ENCODE results near the gene CHST3.

The CHST3 gene

DNA sequence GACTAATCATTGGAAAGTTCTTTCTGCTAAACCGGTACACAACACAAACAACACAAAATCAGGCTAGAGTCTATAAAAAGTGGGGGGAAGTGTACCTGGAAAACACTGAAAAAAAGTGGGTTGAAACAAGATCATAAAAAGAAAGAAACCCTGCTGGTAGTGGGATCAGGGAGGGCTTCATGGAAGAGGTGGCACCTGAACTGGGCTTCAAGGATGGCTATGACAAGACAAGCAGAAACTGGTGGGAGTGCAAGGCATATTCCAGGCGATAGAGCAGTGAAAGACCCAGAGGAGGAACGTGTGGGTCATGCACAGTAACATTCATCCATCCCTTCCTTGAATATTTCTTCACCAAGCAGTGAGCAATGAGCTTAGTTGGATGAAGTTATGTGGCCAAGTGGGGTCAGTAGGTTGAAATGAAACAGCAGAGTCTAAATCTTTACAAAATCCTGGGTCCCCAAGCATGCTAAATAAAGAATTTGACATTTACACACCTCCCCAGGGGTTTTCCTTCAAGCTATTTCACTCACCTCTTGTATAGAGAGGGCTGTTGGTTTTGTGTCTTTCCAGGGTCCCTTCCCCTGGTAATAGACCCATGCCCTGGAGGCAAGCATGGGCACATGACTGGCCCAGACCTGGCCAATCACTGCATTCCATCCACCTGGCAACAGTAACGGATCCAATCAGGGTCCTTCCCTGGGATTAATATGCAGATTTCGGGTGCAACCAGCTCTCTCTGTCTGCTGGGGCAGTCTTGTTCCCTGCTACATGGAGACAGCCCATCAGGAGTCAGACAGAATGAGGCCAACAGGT, 86.0 kb downstream of the CHST3 start:
- H3K4me1 ChIP-seq (ENCODE audit: insufficient read depth, low read length): no peaks in the 10 kb centered on the region
- H3K27me3 ChIP-seq (ENCODE audit: insufficient read depth, low read length): no peaks in the 10 kb centered on the region
- H3K9me3 ChIP-seq (ENCODE audit: low read length): peaks cover 2% of the 10 kb centered on the region
- H2AFZ ChIP-seq (ENCODE audit: low read depth, low read length): no peak overlapping the region
- H3K4me3 ChIP-seq (ENCODE audit: low read length): no peak overlapping the region
- no peaks in the 10 kb centered on the region for H3K36me3 ChIP-seq (ENCODE audit: insufficient read depth, low read length)

GRCh38 chr10:72050873-72051272, 86.7 kb downstream of the CHST3 start:
- peaks cover 2% of the 10 kb centered on the region for H3K9me3 ChIP-seq (ENCODE audit: low read length)
- H3K4me3 ChIP-seq (ENCODE audit: low read length): no peak overlapping the region
- H3K36me3 ChIP-seq (ENCODE audit: insufficient read depth, low read length): no peaks in the 10 kb centered on the region
- no peaks in the 10 kb centered on the region for H3K27me3 ChIP-seq (ENCODE audit: insufficient read depth, low read length)
- H3K4me1 ChIP-seq (ENCODE audit: insufficient read depth, low read length): no peaks in the 10 kb centered on the region
- H2AFZ ChIP-seq (ENCODE audit: low read depth, low read length): no peak overlapping the region

DNA sequence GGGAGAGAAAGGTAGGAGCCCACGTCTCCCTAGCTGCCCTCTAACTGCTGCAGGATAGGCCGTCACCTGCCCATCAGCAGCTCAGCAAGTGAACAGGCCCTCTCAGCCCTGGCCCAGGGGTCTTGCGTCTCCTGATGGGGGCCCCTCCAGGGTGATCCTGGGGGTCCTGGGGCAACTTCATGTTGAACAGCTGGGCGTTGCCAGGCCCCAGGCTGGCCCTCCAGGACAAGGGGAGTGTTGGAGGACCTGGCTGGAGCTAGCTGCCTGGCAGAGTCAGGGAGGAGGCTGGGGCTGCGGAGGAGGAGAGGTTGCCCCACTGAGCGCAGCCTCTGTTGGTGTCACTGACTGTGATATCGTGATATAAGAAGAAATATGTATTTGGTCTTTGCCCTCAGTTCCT, 89.5 kb downstream of the CHST3 start:
- no peaks in the 10 kb centered on the region for H3K4me1 ChIP-seq (ENCODE audit: insufficient read depth, low read length)
- peaks cover 2% of the 10 kb centered on the region for H3K9me3 ChIP-seq (ENCODE audit: low read length)
- H3K4me3 ChIP-seq (ENCODE audit: low read length): no peak overlapping the region
- H3K36me3 ChIP-seq (ENCODE audit: insufficient read depth, low read length): no peaks in the 10 kb centered on the region
- no peak overlapping the region for H2AFZ ChIP-seq (ENCODE audit: low read depth, low read length)
- H3K27me3 ChIP-seq (ENCODE audit: insufficient read depth, low read length): no peaks in the 10 kb centered on the region

DNA sequence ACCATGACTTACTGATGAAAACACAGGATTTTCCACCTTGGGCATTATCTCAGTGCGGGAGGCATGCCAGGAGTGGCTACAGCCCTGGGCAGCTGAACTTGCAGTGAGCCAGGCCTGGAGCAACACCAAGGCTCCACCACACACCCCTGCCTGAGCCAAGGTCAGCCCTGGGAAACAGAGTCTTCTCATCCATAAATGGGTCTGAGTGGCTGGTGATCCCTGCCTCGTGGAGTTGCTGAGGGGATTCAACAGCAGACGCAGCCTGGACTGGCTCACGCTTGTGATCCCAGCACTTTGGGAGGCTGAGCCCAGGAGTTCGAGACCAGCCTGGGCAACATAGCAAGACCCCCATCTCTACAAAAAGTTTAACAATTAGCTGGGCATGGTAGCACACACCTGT, 91.9 kb downstream of the CHST3 start:
- H3K4me3 ChIP-seq (ENCODE audit: low read length): no peak overlapping the region
- H3K36me3 ChIP-seq (ENCODE audit: insufficient read depth, low read length): no peaks in the 10 kb centered on the region
- H2AFZ ChIP-seq (ENCODE audit: low read depth, low read length): no peak overlapping the region
- H3K9me3 ChIP-seq (ENCODE audit: low read length): no peaks in the 10 kb centered on the region
- no peaks in the 10 kb centered on the region for H3K27me3 ChIP-seq (ENCODE audit: insufficient read depth, low read length)
- H3K4me1 ChIP-seq (ENCODE audit: insufficient read depth, low read length): no peaks in the 10 kb centered on the region

GRCh38 chr10:72056932-72057751, 92.9 kb downstream of the CHST3 start:
- peaks cover 2% of the 10 kb centered on the region for H3K4me1 ChIP-seq (ENCODE audit: insufficient read depth, low read length)
- H3K9me3 ChIP-seq (ENCODE audit: low read length): no peaks in the 10 kb centered on the region
- no peaks in the 10 kb centered on the region for H3K27me3 ChIP-seq (ENCODE audit: insufficient read depth, low read length)
- H3K36me3 ChIP-seq (ENCODE audit: insufficient read depth, low read length): no peaks in the 10 kb centered on the region
- no peak overlapping the region for H2AFZ ChIP-seq (ENCODE audit: low read depth, low read length)
- H3K4me3 ChIP-seq (ENCODE audit: low read length): no peak overlapping the region

- no peak overlapping the region for H3K4me3 ChIP-seq (ENCODE audit: low read length)
- H3K36me3 ChIP-seq (ENCODE audit: insufficient read depth, low read length): no peaks in the 10 kb centered on the region
- no peaks in the 10 kb centered on the region for H3K27me3 ChIP-seq (ENCODE audit: insufficient read depth, low read length)
- H3K4me1 ChIP-seq (ENCODE audit: insufficient read depth, low read length): peaks cover 7% of the 10 kb centered on the region
- H2AFZ ChIP-seq (ENCODE audit: low read depth, low read length): no peak overlapping the region
- no peaks in the 10 kb centered on the region for H3K9me3 ChIP-seq (ENCODE audit: low read length)
Measured at GRCh38 chr10:72058347-72058898, 94.2 kb downstream of the CHST3 start.

GRCh38 chr10:72058989-72059842, 95.0 kb downstream of the CHST3 start:
- no peak overlapping the region for H2AFZ ChIP-seq (ENCODE audit: low read depth, low read length)

DNA sequence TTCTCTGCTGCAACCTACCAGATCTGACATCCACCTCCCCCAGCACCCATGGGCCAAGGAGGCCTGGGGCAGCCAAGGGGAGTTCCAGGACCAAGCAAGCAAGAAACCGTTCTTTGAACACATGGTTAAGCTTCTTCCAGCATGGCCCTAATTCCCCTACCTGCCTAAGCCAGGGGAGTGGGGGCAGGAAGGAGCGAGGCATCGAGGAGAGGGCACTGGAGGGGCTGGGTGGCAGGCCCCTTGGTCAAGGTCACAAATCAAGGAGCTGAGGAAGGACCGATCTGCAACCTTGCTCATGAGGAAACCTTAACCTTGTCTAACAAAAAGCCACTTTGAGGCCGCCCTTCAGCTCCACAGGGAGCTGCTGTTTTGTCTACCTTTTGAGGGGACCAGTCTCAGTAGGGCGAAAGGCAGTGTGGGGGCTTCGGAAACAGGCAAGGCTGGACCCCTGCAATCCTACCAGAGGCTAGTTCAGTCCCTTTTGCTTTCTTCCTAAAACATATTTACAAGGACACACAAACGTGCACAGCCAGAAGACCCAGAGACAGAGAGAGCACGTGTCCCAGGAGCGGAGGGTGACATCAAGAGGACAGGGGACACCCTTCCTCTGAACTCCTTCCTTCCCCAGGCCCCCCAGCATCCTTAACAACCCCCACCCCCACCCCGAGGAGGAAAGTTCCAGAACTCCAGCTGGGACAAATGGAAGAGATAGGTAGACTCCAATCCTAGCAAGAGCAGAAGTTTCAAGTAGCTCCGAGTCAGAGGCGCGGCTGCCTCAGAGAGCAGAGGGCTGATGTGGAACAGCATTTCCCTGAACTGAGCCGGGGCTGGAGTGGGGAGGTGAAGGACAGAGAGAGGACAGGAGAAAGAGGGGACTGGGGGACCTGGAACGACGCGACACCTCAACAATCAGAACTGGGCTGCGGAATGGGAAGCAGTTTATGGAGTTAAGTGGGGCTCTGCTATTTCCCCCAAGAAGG, 95.9 kb downstream of the CHST3 start:
- no peak overlapping the region for H2AFZ ChIP-seq (ENCODE audit: low read depth, low read length)

More at GRCh38 chr10:72058989-72059842, 95.0 kb downstream of the CHST3 start:
- H3K9me3 ChIP-seq (ENCODE audit: low read length): no peaks in the 10 kb centered on the region
- peaks cover 7% of the 10 kb centered on the region for H3K4me1 ChIP-seq (ENCODE audit: insufficient read depth, low read length)
- no peaks in the 10 kb centered on the region for H3K36me3 ChIP-seq (ENCODE audit: insufficient read depth, low read length)
- no peak overlapping the region for H3K4me3 ChIP-seq (ENCODE audit: low read length)
- H3K27me3 ChIP-seq (ENCODE audit: insufficient read depth, low read length): no peaks in the 10 kb centered on the region

GRCh38 chr10:72061491-72061890, 97.3 kb downstream of the CHST3 start:
- H3K27me3 ChIP-seq (ENCODE audit: insufficient read depth, low read length): no peaks in the 10 kb centered on the region
- H3K36me3 ChIP-seq (ENCODE audit: insufficient read depth, low read length): no peaks in the 10 kb centered on the region
- H3K9me3 ChIP-seq (ENCODE audit: low read length): no peaks in the 10 kb centered on the region
- H3K4me1 ChIP-seq (ENCODE audit: insufficient read depth, low read length): peaks cover 7% of the 10 kb centered on the region
- H2AFZ ChIP-seq (ENCODE audit: low read depth, low read length): no peak overlapping the region
- no peak overlapping the region for H3K4me3 ChIP-seq (ENCODE audit: low read length)

More for the DNA sequence above, 95.9 kb downstream of the CHST3 start:
- H3K27me3 ChIP-seq (ENCODE audit: insufficient read depth, low read length): no peaks in the 10 kb centered on the region
- H3K9me3 ChIP-seq (ENCODE audit: low read length): no peaks in the 10 kb centered on the region
- H3K4me3 ChIP-seq (ENCODE audit: low read length): no peak overlapping the region
- H3K36me3 ChIP-seq (ENCODE audit: insufficient read depth, low read length): no peaks in the 10 kb centered on the region
- peaks cover 7% of the 10 kb centered on the region for H3K4me1 ChIP-seq (ENCODE audit: insufficient read depth, low read length)

DNA sequence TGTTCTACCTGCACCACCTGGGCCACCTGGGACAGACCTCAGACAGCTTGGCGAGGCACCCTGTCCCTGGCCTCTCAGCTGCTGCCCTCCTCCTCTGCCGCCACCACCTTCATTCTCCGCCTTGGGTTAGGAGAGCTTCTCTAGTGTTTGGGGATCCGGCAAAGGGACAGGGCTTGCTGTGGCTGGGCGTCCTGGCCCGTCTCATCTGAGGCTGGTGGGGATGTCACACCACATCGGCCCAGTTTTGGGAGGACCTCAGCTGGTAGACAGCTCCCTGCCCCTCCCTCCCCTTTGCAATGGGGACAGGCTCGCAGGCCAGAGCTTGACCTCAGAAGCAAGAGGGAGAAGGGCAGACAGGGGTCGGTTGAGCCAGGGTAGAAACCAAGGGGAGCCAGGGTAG, 97.7 kb downstream of the CHST3 start:
- Histone ChIP-seq H3K4me3 (ENCODE audit: low read length) (no peak overlapping the region), H3K4me1 (ENCODE audit: insufficient read depth, low read length) (peaks cover 7% of the 10 kb centered on the region), H3K36me3 (ENCODE audit: insufficient read depth, low read length) (no peaks in the 10 kb centered on the region), H3K9me3 (ENCODE audit: low read length) (no peaks in the 10 kb centered on the region), H3K27me3 (ENCODE audit: insufficient read depth, low read length) (no peaks in the 10 kb centered on the region), H2AFZ (ENCODE audit: low read depth, low read length) (no peak overlapping the region)

GRCh38 chr10:72062382-72062781, 98.2 kb downstream of the CHST3 start:
- Histone ChIP-seq H2AFZ (ENCODE audit: low read depth, low read length) (no peak overlapping the region), H3K27me3 (ENCODE audit: insufficient read depth, low read length) (no peaks in the 10 kb centered on the region), H3K36me3 (ENCODE audit: insufficient read depth, low read length) (no peaks in the 10 kb centered on the region), H3K4me1 (ENCODE audit: insufficient read depth, low read length) (peaks cover 7% of the 10 kb centered on the region), H3K9me3 (ENCODE audit: low read length) (no peaks in the 10 kb centered on the region), H3K4me3 (ENCODE audit: low read length) (no peak overlapping the region)

All from neuron (in vitro differentiated cells).